Parathyroid adenoma (tissue), 2 donors: Measurements from ENCODE around the gene C3AR1.

Source experiments
- H2AFZ ChIP-seq: fragments of 300-600 bp; sonication (generic); one replicate; pipeline ENCODE4 v1.7.0; 2017; ENCODE audit warnings: antibody characterized with exemption, mild to moderate bottlenecking
- H3K27ac ChIP-seq: fragments of 300-600 bp; sonication (generic); one replicate; pipeline ENCODE4 v1.7.0; 2017
- H3K27me3 ChIP-seq: fragments of 300-600 bp; sonication (generic); one replicate; pipeline ENCODE4 v1.7.0; 2017; ENCODE audit warnings: low read length; ENCODE audit not compliant: control insufficient read depth, insufficient read depth
- H3K36me3 ChIP-seq: fragments of 300-600 bp; sonication (generic); one replicate; pipeline ENCODE4 v1.7.0; 2017; ENCODE audit warnings: low read length; ENCODE audit not compliant: control insufficient read depth, insufficient read depth
- H3K4me1 ChIP-seq: fragments of 300-600 bp; sonication (generic); one replicate; pipeline ENCODE4 v1.7.0; 2017; ENCODE audit warnings: control low read depth
- H3K4me2 ChIP-seq: fragments of 300-600 bp; sonication (generic); one replicate; pipeline ENCODE4 v1.7.0; 2017; ENCODE audit warnings: low read length
- H3K4me3 ChIP-seq: fragments of 300-600 bp; sonication (generic); one replicate; pipeline ENCODE4 v1.7.0; 2017; ENCODE audit warnings: low read depth, low read length
- H3K79me2 ChIP-seq: fragments of 300-600 bp; sonication (generic); one replicate; pipeline ENCODE4 v1.7.0; 2017; ENCODE audit warnings: control low read depth
- H3K9ac ChIP-seq: fragments of 300-600 bp; sonication (generic); one replicate; pipeline ENCODE4 v1.7.0; 2017; ENCODE audit warnings: mild to moderate bottlenecking
- H3K9me3 ChIP-seq: fragments of 300-600 bp; sonication (generic); one replicate; pipeline ENCODE4 v1.7.0; 2017; ENCODE audit warnings: low read length; ENCODE audit not compliant: control insufficient read depth
- TF ChIP-seq, protein P1 (sequence below): fragments of 300-600 bp; sonication (generic); IDR thresholded peaks from one replicate; pipeline ENCODE4 v1.7.0; 2017; ENCODE audit warnings: antibody characterized with exemption, mild to moderate bottlenecking
- donor health status: primary hyperparathyroidism.

C3AR1 gene

DNA sequence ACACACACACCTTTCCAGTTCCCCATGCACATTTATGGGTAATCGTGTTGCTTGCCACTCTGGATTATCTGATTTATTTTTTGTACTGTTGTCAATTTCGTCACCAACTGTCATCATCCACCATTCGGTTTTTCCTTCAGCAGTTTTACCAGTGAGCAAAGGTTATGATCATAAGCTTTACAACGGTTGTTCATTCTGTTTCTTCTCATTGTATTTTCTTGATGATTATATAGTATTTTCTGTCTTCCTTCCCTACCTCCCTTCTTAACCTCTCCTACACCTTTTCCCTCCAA is 16.6 kb upstream of the C3AR1 start:
- H3K36me3 ChIP-seq: no peaks in the 10 kb centered on the region
- H3K9ac ChIP-seq: peak overlapping the region; percentile 85
- H3K27me3 ChIP-seq: no peaks in the 10 kb centered on the region
- H3K4me1 ChIP-seq: peaks cover 9% of the 10 kb centered on the region
- H3K27ac ChIP-seq: peak overlapping the region; percentile 99
- H3K4me3 ChIP-seq: peak overlapping the region; percentile 93
- H3K79me2 ChIP-seq: peaks cover 17% of the 10 kb centered on the region
- no peaks in the 10 kb centered on the region for H3K9me3 ChIP-seq
- H3K4me2 ChIP-seq: peak overlapping the region; percentile 92
- H2AFZ ChIP-seq: peak overlapping the region; percentile 94
- TF ChIP-seq, protein P1, sequence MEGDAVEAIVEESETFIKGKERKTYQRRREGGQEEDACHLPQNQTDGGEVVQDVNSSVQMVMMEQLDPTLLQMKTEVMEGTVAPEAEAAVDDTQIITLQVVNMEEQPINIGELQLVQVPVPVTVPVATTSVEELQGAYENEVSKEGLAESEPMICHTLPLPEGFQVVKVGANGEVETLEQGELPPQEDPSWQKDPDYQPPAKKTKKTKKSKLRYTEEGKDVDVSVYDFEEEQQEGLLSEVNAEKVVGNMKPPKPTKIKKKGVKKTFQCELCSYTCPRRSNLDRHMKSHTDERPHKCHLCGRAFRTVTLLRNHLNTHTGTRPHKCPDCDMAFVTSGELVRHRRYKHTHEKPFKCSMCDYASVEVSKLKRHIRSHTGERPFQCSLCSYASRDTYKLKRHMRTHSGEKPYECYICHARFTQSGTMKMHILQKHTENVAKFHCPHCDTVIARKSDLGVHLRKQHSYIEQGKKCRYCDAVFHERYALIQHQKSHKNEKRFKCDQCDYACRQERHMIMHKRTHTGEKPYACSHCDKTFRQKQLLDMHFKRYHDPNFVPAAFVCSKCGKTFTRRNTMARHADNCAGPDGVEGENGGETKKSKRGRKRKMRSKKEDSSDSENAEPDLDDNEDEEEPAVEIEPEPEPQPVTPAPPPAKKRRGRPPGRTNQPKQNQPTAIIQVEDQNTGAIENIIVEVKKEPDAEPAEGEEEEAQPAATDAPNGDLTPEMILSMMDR: no peak

DNA sequence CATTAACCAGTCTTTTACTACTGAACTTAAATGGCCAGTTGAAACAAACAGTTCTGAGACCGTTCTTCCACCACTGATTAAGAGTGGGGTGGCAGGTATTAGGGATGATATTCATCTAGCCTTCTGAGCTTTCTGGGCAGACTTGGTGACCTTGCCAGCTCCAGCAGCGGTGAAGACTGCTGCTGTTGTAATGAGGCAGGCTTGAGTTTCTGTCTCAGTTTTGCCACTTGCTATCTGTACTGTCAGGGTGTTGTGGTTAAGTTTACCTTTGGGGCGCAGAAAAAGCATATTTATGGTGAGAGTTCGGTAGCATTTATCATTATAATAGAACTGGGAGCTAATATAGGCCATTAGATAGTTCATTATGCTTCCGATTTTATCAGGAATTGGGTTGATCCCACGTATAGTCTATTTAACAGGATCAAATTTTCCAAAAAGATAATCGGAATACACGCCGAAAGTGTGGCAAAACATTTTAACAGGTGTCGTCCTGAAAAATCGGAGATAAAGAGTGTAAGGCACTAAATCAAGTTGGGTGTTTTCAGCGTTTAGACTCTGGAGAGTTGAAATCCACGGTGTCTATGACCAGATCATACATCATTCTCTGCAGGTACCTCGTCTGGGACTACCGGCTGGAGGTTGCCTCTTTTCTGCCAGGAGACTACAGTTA is 15.2 kb upstream of the C3AR1 start:
- TF ChIP-seq, protein P1: no peak
- peaks cover 9% of the 10 kb centered on the region for H3K4me1 ChIP-seq
- H3K4me3 ChIP-seq: peak overlapping the region; percentile 93

DNA sequence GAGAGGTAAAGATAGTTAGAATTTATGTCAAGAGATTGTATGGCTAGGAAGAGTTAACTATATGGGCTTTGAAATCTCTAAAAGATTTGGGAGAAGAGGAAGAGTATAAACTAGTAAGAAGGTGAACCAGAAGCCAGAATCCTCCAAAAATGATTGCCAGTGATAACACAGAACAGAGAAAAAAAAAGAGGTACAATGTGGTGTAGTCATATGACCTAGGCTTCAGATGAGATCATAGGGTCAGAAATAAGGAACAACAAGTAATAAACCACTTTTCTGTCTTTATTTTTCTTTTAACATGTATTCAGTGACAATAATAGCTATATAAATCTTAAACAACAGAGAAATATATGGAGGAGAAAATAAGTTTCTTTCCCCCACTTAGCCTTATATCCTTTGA is 14.0 kb upstream of the C3AR1 start:
- Histone ChIP-seq H3K4me1 (peaks cover 9% of the 10 kb centered on the region), H3K9me3 (no peaks in the 10 kb centered on the region), H3K9ac (no peak overlapping the region), H2AFZ (no peak overlapping the region), H3K27me3 (no peaks in the 10 kb centered on the region), H3K79me2 (peaks cover 14% of the 10 kb centered on the region), H3K4me2 (no peak overlapping the region), H3K36me3 (no peaks in the 10 kb centered on the region), H3K27ac (no peak overlapping the region), H3K4me3 (no peak overlapping the region)
- TF ChIP-seq, protein P1: no peak

More for the DNA sequence above, 15.2 kb upstream of the C3AR1 start:
- Histone ChIP-seq H3K79me2 (peaks cover 17% of the 10 kb centered on the region), H3K36me3 (no peaks in the 10 kb centered on the region), H3K4me2 (peak overlapping the region; percentile 92), H3K9ac (peak overlapping the region; percentile 85), H2AFZ (peak overlapping the region; percentile 94), H3K9me3 (no peaks in the 10 kb centered on the region), H3K27me3 (no peaks in the 10 kb centered on the region), H3K27ac (peak overlapping the region; percentile 99)

DNA sequence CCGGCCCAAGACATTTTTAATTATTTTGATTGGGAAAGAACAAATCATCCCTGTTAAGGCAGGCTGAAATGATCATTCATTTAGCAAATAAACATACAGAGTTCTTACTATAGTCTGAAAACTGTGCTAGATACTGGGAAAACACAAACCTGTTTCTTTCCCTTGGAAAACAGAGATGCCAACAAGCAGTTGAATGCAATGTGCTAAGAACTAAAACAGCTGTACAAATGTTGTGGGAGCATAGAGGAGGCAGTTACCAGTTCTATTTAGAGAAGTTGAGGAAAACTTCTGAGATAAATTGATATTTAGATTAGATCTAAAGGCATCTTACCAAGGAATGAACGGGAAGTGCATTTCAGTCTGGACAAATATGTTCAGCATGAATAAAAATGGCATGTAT is 12.8 kb upstream of the C3AR1 start:
- Histone ChIP-seq H3K27me3 (no peaks in the 10 kb centered on the region), H3K4me1 (peaks cover 9% of the 10 kb centered on the region), H3K9ac (no peak overlapping the region), H3K4me2 (no peak overlapping the region), H3K27ac (no peak overlapping the region), H3K79me2 (peaks cover 14% of the 10 kb centered on the region), H2AFZ (peak overlapping the region; percentile 57), H3K36me3 (no peaks in the 10 kb centered on the region), H3K9me3 (no peaks in the 10 kb centered on the region), H3K4me3 (no peak overlapping the region)
- TF ChIP-seq, protein P1: no peak

DNA sequence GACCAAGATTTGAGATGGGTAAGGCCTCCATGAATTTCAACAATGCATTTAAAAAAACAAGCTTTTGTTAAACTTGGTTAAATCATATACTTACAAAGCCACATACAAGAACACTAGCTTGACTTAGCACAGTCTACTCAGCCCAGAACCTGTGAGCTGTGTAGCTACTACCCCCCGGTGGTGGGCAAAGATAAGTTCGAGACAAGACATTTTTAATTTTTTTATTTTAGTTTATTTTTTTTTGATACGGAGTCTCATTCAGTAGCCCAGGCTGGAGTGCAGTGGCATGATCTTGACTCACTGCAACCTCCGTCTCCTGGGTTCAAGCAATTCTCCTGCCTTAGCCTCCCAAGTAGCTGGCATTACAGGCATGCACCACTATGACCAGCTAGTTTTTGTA is 12.2 kb upstream of the C3AR1 start:
- TF ChIP-seq, protein P1: peak; percentile 41
- H3K27ac ChIP-seq: no peak overlapping the region
- no peak overlapping the region for H3K9ac ChIP-seq

More for the DNA sequence above, 12.2 kb upstream of the C3AR1 start:
- H3K4me1 ChIP-seq: peaks cover 9% of the 10 kb centered on the region
- H2AFZ ChIP-seq: peak overlapping the region; percentile 57
- no peak overlapping the region for H3K4me2 ChIP-seq
- H3K79me2 ChIP-seq: peaks cover 14% of the 10 kb centered on the region
- no peaks in the 10 kb centered on the region for H3K36me3 ChIP-seq
- H3K4me3 ChIP-seq: no peak overlapping the region
- H3K27me3 ChIP-seq: no peaks in the 10 kb centered on the region
- no peaks in the 10 kb centered on the region for H3K9me3 ChIP-seq
